H9 (cell line): Measurements from ENCODE around the gene CCNO. TPM values are rescaled to one million over a fixed set of nuclear protein-coding genes. Genes with fewer than 3 reads are reported as not detected.

Experiments used
- DNase-seq: peaks from one replicate; pipeline ENCODE4 v3.0.0-alpha.2; 2017
- H2AFZ ChIP-seq: one replicate; pipeline ENCODE4 v1.6.1; 2013; ENCODE audit warnings: mild to moderate bottlenecking, low read length, control low read depth, moderate library complexity
- H2AK5ac ChIP-seq: 2 replicates; pipeline ENCODE4 v1.6.1; 2013; ENCODE audit warnings: low read length, control low read depth, mixed read lengths; ENCODE audit not compliant: insufficient read length
- H2BK120ac ChIP-seq: one replicate; pipeline ENCODE4 v1.6.1; 2013; ENCODE audit warnings: low read depth, mild to moderate bottlenecking, low read length, control low read depth, inconsistent platforms; ENCODE audit not compliant: poor library complexity, severe bottlenecking
- H2BK12ac ChIP-seq: 2 replicates; pipeline ENCODE4 v1.6.1; 2013; ENCODE audit warnings: low read length, control low read depth, mixed read lengths, low read depth; ENCODE audit not compliant: insufficient read length
- H2BK15ac ChIP-seq: 2 replicates; pipeline ENCODE4 v1.6.1; 2013; ENCODE audit warnings: low read depth, low read length, control low read depth
- H2BK20ac ChIP-seq: one replicate; pipeline ENCODE4 v1.6.1; 2013; ENCODE audit warnings: low read depth, mild to moderate bottlenecking, low read length, control low read depth, inconsistent platforms; ENCODE audit not compliant: poor library complexity, severe bottlenecking
- H2BK5ac ChIP-seq: 2 replicates; pipeline ENCODE4 v1.6.1; 2013; ENCODE audit warnings: low read length, control low read depth, mixed read lengths; ENCODE audit not compliant: insufficient read length
- H3K14ac ChIP-seq: 2 replicates; pipeline ENCODE4 v1.6.1; 2013; ENCODE audit warnings: low read length, control low read depth; ENCODE audit not compliant: insufficient read depth
- H3K18ac ChIP-seq: 2 replicates; pipeline ENCODE4 v1.6.1; 2013; ENCODE audit warnings: low read depth, mild to moderate bottlenecking, mixed read lengths, low read length, control low read depth; ENCODE audit not compliant: insufficient read length
- H3K23ac ChIP-seq: 2 replicates; pipeline ENCODE4 v1.6.1; 2013; ENCODE audit warnings: low read length, control low read depth, mixed read lengths, low read depth; ENCODE audit not compliant: insufficient read length
- H3K23me2 ChIP-seq: 2 replicates; pipeline ENCODE4 v1.6.1; 2013; ENCODE audit warnings: low read depth, mild to moderate bottlenecking, mixed read lengths, low read length, control low read depth; ENCODE audit not compliant: insufficient read length, poor library complexity, severe bottlenecking
- H3K27ac ChIP-seq: 2 replicates; pipeline ENCODE4 v1.5.1; 2013; ENCODE audit warnings: low read length, control low read depth, mixed read lengths, low read depth; ENCODE audit not compliant: insufficient read length
- H3K27me3 ChIP-seq: 2 replicates; pipeline ENCODE4 v1.6.1; 2013; ENCODE audit warnings: low read length, control low read depth, inconsistent platforms; ENCODE audit not compliant: insufficient read depth
- H3K4ac ChIP-seq: 2 replicates; pipeline ENCODE4 v1.6.1; 2013; ENCODE audit warnings: low read depth, mild to moderate bottlenecking, control low read depth, inconsistent platforms, low read length, moderate library complexity
- H3K4me1 ChIP-seq: 2 replicates; pipeline ENCODE4 v1.6.1; 2013; ENCODE audit warnings: low read length, control low read depth, inconsistent platforms; ENCODE audit not compliant: insufficient read depth
- H3K4me2 ChIP-seq: 2 replicates; pipeline ENCODE4 v1.6.1; 2013; ENCODE audit warnings: low read length, control low read depth, mixed read lengths; ENCODE audit not compliant: insufficient read length, insufficient read depth
- H3K56ac ChIP-seq: 2 replicates; pipeline ENCODE4 v1.6.1; 2013; ENCODE audit warnings: low read depth, mild to moderate bottlenecking, mixed read lengths, low read length, control low read depth; ENCODE audit not compliant: insufficient read length
- H3K79me1 ChIP-seq: 2 replicates; pipeline ENCODE4 v1.6.1; 2013; ENCODE audit warnings: low read depth, mild to moderate bottlenecking, moderate library complexity, low read length, control low read depth, inconsistent platforms; ENCODE audit not compliant: insufficient read depth, poor library complexity, severe bottlenecking
- H3K79me2 ChIP-seq: 2 replicates; pipeline ENCODE4 v1.6.1; 2013; ENCODE audit warnings: low read length, control low read depth, inconsistent platforms; ENCODE audit not compliant: insufficient read depth
- H3K9ac ChIP-seq: 2 replicates; pipeline ENCODE4 v1.6.1; 2013; ENCODE audit warnings: low read length, control low read depth, mixed read lengths; ENCODE audit not compliant: insufficient read length; ENCODE audit errors: extremely low read depth
- H3K9me3 ChIP-seq: one replicate; pipeline ENCODE4 v1.6.1; 2013; ENCODE audit warnings: low read depth, low read length, inconsistent platforms; ENCODE audit not compliant: control insufficient read depth
- H3T11ph ChIP-seq: one replicate; pipeline ENCODE4 v1.6.1; 2013; ENCODE audit warnings: mild to moderate bottlenecking, low read length, control low read depth, inconsistent platforms
- H4K20me1 ChIP-seq: one replicate; pipeline ENCODE4 v1.6.1; 2013; ENCODE audit not compliant: control insufficient read depth, insufficient read length, insufficient read depth
- H4K5ac ChIP-seq: 2 replicates; pipeline ENCODE4 v1.6.1; 2013; ENCODE audit warnings: low read depth, mild to moderate bottlenecking, mixed read lengths, low read length, control low read depth; ENCODE audit not compliant: insufficient read length
- H4K8ac ChIP-seq: replicated peaks from 2 replicates; pipeline ENCODE4 v1.6.1; 2013; ENCODE audit warnings: low read length, control low read depth, mixed read lengths, low read depth; ENCODE audit not compliant: insufficient read length
- H4K91ac ChIP-seq: 2 replicates; pipeline ENCODE4 v1.6.1; 2013; ENCODE audit warnings: low read depth, mild to moderate bottlenecking, moderate library complexity, mixed read lengths, low read length, control low read depth; ENCODE audit not compliant: insufficient read length
- H3K27ac Mint-ChIP-seq, 3 experiments: 2 replicates in 2 of 3; 3 replicates in 1 of 3; pipeline ENCODE4 v1.8.0; 2020 to 2021; ENCODE audit warnings: mixed read lengths in 3 of 3, mild to moderate bottlenecking in 1 of 3, moderate library complexity in 1 of 3
- H3K27me3 Mint-ChIP-seq: 2 replicates; pipeline ENCODE4 v1.8.0; 2021; ENCODE audit warnings: low read depth, mild to moderate bottlenecking, moderate library complexity, mixed read lengths
- H3K36me3 Mint-ChIP-seq, 3 experiments: 2 replicates in 2 of 3; 3 replicates in 1 of 3; pipeline ENCODE4 v1.8.0; 2020 to 2021; ENCODE audit warnings: low read depth in 3 of 3, mixed read lengths in 3 of 3; ENCODE audit not compliant: insufficient read depth in 1 of 3
- H3K4me1 Mint-ChIP-seq, 2 experiments: 2 replicates each; pipeline ENCODE4 v1.8.0; 2020; ENCODE audit warnings: mixed read lengths in 2 of 2
- H3K4me3 Mint-ChIP-seq, 2 experiments: 2 replicates in 1 of 2; 3 replicates in 1 of 2; pipeline ENCODE4 v1.8.0; 2020 to 2021; ENCODE audit warnings: mild to moderate bottlenecking in 2 of 2, mixed read lengths in 2 of 2, moderate library complexity in 1 of 2
- H3K9me3 Mint-ChIP-seq, 2 experiments: 2 replicates in 1 of 2; 3 replicates in 1 of 2; pipeline ENCODE4 v1.8.0; 2020; ENCODE audit warnings: mild to moderate bottlenecking in 2 of 2, mixed read lengths in 2 of 2, moderate library complexity in 1 of 2
- WGBS: extraction: QIAGEN DNeasy Blood & Tissue Kit; methylation state at CpG from one replicate; pipeline ENCODE4 v1.1.7; 2013; ENCODE audit warnings: missing lambda C conversion rate, low lambda C conversion rate, mixed read lengths; ENCODE audit not compliant: insufficient read length; ENCODE audit errors: extremely low coverage; 5-methylcytosine and 5-hydroxymethylcytosine counted together
- total RNA-seq: library from RNA; stranded (reverse); gene quantifications from 2 replicates; pipeline ENCODE4 v1.2.1, GENCODE V29; 2021
- TF ChIP-seq, protein P1 (sequence below): fragments of 200-600 bp; sonication (generic); conservative IDR thresholded peaks from 3 replicates; pipeline ENCODE4 v1.8.0; 2021; ENCODE audit warnings: antibody characterized with exemption, mild to moderate bottlenecking

The CCNO gene
- total RNA-seq, 1 experiment from 2014 or later = 0.24 TPM

DNA sequence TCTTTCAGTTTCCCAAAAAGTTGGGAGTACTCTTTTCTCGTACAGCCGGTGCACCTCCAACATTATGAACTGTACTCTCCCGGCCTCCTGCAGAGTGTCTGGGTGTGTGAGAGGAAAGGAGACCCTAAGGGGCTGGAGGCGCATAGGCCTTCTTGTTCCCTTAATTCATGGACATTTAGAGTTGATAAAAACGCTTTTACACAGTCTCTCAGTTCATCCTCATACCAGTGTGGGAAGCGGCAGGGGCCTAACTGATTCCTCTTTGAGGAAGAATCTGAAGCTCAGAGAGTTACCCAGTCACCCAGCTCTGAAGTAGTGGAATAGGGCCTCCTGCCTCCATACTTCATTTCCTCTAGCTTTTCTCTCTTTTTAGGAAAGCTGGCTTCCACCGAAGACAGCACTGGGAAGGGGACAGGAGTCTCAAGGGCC lies 9.6 kb downstream of the CCNO start:
- TF ChIP-seq, protein P1, sequence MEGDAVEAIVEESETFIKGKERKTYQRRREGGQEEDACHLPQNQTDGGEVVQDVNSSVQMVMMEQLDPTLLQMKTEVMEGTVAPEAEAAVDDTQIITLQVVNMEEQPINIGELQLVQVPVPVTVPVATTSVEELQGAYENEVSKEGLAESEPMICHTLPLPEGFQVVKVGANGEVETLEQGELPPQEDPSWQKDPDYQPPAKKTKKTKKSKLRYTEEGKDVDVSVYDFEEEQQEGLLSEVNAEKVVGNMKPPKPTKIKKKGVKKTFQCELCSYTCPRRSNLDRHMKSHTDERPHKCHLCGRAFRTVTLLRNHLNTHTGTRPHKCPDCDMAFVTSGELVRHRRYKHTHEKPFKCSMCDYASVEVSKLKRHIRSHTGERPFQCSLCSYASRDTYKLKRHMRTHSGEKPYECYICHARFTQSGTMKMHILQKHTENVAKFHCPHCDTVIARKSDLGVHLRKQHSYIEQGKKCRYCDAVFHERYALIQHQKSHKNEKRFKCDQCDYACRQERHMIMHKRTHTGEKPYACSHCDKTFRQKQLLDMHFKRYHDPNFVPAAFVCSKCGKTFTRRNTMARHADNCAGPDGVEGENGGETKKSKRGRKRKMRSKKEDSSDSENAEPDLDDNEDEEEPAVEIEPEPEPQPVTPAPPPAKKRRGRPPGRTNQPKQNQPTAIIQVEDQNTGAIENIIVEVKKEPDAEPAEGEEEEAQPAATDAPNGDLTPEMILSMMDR = no peak
- no peak overlapping the region for H3K4ac ChIP-seq
- peak overlapping the region; percentile 21 to 66; a peak in 3 of 5 replicates for H3K4me3 Mint-ChIP-seq
- no peak overlapping the region for H2AFZ ChIP-seq
- H2BK12ac ChIP-seq = no peak overlapping the region
- no peak overlapping the region for H4K8ac ChIP-seq
- H3K9me3 Mint-ChIP-seq = peaks cover 3 to 10% of the 10 kb centered on the region in 2 experiments; a peak in 4 of 5 replicates
- no peaks in the 10 kb centered on the region for H4K20me1 ChIP-seq
- WGBS = no CpG with 5 or more reads among the region's 7 CpGs
- H3K4me2 ChIP-seq = peak overlapping the region; percentile 34
- no peaks in the 10 kb centered on the region; a peak in 1 of 7 replicates for H3K36me3 Mint-ChIP-seq
- H3K56ac ChIP-seq = no peak overlapping the region
- H2BK15ac ChIP-seq = no peak overlapping the region
- no peak overlapping the region for H3K27ac Mint-ChIP-seq
- H3K14ac ChIP-seq = no peak overlapping the region
- peaks cover 98% of the 10 kb centered on the region for H3K27me3 Mint-ChIP-seq
- H3K79me1 ChIP-seq = no peaks in the 10 kb centered on the region
- no peak overlapping the region for H3K27ac ChIP-seq
- no peak overlapping the region for H3K18ac ChIP-seq
- peaks cover 26 to 30% of the 10 kb centered on the region in 2 experiments for H3K4me1 Mint-ChIP-seq
- no peak overlapping the region for H3T11ph ChIP-seq
- H3K27me3 ChIP-seq = peaks cover 79% of the 10 kb centered on the region
- DNase-seq = no peak
- no peak overlapping the region for H3K23ac ChIP-seq
- no peak overlapping the region for H2BK5ac ChIP-seq
- H4K91ac ChIP-seq = no peak overlapping the region
- H3K9ac ChIP-seq = no peak overlapping the region
- H2BK20ac ChIP-seq = no peak overlapping the region
- no peak overlapping the region for H2AK5ac ChIP-seq
- H3K79me2 ChIP-seq = no peaks in the 10 kb centered on the region
- no peak overlapping the region for H2BK120ac ChIP-seq
- H3K9me3 ChIP-seq = no peaks in the 10 kb centered on the region
- no peaks in the 10 kb centered on the region for H3K4me1 ChIP-seq
- H3K23me2 ChIP-seq = peaks cover 8% of the 10 kb centered on the region
- H4K5ac ChIP-seq = no peak overlapping the region
